Type B pancreatic cell (in vitro differentiated cells): Measurements from ENCODE around the gene PRDM16. TPM values are rescaled to one million over a fixed set of nuclear protein-coding genes. Genes with fewer than 3 reads are reported as not detected.

ENCODE experiments used
- DNase-seq: peaks from one replicate; pipeline ENCODE4 v3.0.0; 2021; ENCODE audit warnings: mixed read lengths; ENCODE audit not compliant: unreplicated experiment; ENCODE audit errors: extremely low spot score
- H3K27ac Mint-ChIP-seq: 2 replicates; pipeline ENCODE4 v1.8.0; 2021; ENCODE audit warnings: mild to moderate bottlenecking, mixed read lengths
- H3K27me3 Mint-ChIP-seq: 2 replicates; pipeline ENCODE4 v1.8.0; 2021; ENCODE audit warnings: mixed read lengths
- H3K36me3 Mint-ChIP-seq: 2 replicates; pipeline ENCODE4 v1.8.0; 2021; ENCODE audit warnings: mixed read lengths
- H3K4me1 Mint-ChIP-seq: one replicate; pipeline ENCODE4 v1.8.0; 2021; ENCODE audit warnings: mixed read lengths; ENCODE audit not compliant: unreplicated experiment
- H3K4me3 Mint-ChIP-seq: 2 replicates; pipeline ENCODE4 v1.8.0; 2021; ENCODE audit warnings: mild to moderate bottlenecking, mixed read lengths
- H3K9me3 Mint-ChIP-seq: 2 replicates; pipeline ENCODE4 v1.8.0; 2021; ENCODE audit warnings: mixed read lengths
- long read RNA-seq: library from polyadenylated mRNA; unstranded; transcript quantifications from one replicate; pipeline ENCODE4 v2.0.0, GENCODE V29; 2020
- total RNA-seq: library from RNA; stranded (reverse); gene quantifications from 2 replicates; pipeline ENCODE4 v1.2.1, GENCODE V29; 2021; ENCODE audit warnings: low replicate concordance
- TF ChIP-seq, protein P1 (sequence below): fragments of 200-600 bp; sonication (generic); conservative IDR thresholded peaks from 2 replicates; pipeline ENCODE4 v1.5.0; 2021; ENCODE audit warnings: antibody characterized with exemption, mild to moderate bottlenecking

The PRDM16 gene
- total RNA-seq = 10.3 and 23.6 TPM in 2 replicates
- long read RNA-seq, partial matches to known transcripts = 0 of 3 reads
- long read RNA-seq, other reads (novel, unspliced or antisense) = 3 of 3 reads

GRCh38 chr1:3068564-3069431 is at the start of gene PRDM16:
TSS of gene PRDM16 (plus strand) at chr1:3069203. CDS start at chr1:3069260, 57 bp downstream.
- H3K9me3 Mint-ChIP-seq = no peaks in the 10 kb centered on the region
- no peak within 1 kb of the TSS for H3K27ac Mint-ChIP-seq
- H3K4me3 Mint-ChIP-seq = peak within 1 kb of the TSS; percentile 97
- H3K27me3 Mint-ChIP-seq = peaks cover 57% of the 10 kb centered on the region
- TF ChIP-seq, protein P1, sequence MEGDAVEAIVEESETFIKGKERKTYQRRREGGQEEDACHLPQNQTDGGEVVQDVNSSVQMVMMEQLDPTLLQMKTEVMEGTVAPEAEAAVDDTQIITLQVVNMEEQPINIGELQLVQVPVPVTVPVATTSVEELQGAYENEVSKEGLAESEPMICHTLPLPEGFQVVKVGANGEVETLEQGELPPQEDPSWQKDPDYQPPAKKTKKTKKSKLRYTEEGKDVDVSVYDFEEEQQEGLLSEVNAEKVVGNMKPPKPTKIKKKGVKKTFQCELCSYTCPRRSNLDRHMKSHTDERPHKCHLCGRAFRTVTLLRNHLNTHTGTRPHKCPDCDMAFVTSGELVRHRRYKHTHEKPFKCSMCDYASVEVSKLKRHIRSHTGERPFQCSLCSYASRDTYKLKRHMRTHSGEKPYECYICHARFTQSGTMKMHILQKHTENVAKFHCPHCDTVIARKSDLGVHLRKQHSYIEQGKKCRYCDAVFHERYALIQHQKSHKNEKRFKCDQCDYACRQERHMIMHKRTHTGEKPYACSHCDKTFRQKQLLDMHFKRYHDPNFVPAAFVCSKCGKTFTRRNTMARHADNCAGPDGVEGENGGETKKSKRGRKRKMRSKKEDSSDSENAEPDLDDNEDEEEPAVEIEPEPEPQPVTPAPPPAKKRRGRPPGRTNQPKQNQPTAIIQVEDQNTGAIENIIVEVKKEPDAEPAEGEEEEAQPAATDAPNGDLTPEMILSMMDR = no peak
- no peaks in the 10 kb centered on the region for H3K36me3 Mint-ChIP-seq
- DNase-seq = no peak
- H3K4me1 Mint-ChIP-seq = no peaks in the 10 kb centered on the region

GRCh38 chr1:3019516-3020051 is 49.4 kb upstream of the PRDM16 start:
- H3K27me3 Mint-ChIP-seq = no peaks in the 10 kb centered on the region
- no peaks in the 10 kb centered on the region for H3K4me1 Mint-ChIP-seq
- TF ChIP-seq, protein P1 = no peak
- H3K9me3 Mint-ChIP-seq = no peaks in the 10 kb centered on the region
- peak; percentile 62 for DNase-seq
- no peak overlapping the region for H3K27ac Mint-ChIP-seq
- no peaks in the 10 kb centered on the region for H3K36me3 Mint-ChIP-seq
- no peak overlapping the region for H3K4me3 Mint-ChIP-seq

- Mint-ChIP-seq H3K4me1 (no peaks in the 10 kb centered on the region), H3K4me3 (no peak overlapping the region), H3K9me3 (no peaks in the 10 kb centered on the region), H3K27ac (no peak overlapping the region), H3K27me3 (no peaks in the 10 kb centered on the region), H3K36me3 (no peaks in the 10 kb centered on the region)
- no peak for DNase-seq
- TF ChIP-seq, protein P1 = no peak
Measured at GRCh38 chr1:3020263-3020909, 48.6 kb upstream of the PRDM16 start.

DNA sequence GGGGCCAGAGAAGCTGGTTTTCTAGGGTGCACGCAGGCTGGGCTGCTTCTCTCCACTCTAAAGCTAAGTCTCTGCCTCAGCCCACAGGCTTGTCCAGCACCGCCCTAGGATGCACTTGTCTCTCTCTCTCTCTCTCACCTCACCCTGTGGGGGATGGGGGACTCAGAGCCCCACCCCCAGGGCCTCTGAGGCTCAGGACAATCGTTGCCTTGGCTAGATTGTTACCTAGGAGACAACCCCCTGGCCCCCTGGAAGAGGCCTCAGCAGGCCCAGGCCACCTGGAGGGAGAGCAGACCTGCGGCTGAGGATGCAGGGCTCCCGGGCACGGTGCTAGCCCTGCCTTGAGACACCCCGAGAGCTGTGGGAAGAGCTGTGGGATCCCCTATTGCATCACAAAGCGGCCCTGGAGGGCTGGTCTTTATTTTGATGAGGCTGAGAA is 47.8 kb upstream of the PRDM16 start, which contains the start of gene ACTRT2:
TSS of gene ACTRT2 (plus strand) at position 235 of the 439 bp plus-strand sequence. CDS start 220 bp downstream, outside the sequence.
- DNase-seq = no peak
- Mint-ChIP-seq H3K4me3 (no peak within 1 kb of the TSS), H3K9me3 (no peaks in the 10 kb centered on the region), H3K36me3 (no peaks in the 10 kb centered on the region), H3K27me3 (no peaks in the 10 kb centered on the region), H3K4me1 (no peaks in the 10 kb centered on the region), H3K27ac (no peak within 1 kb of the TSS)
- TF ChIP-seq, protein P1 = no peak

DNA sequence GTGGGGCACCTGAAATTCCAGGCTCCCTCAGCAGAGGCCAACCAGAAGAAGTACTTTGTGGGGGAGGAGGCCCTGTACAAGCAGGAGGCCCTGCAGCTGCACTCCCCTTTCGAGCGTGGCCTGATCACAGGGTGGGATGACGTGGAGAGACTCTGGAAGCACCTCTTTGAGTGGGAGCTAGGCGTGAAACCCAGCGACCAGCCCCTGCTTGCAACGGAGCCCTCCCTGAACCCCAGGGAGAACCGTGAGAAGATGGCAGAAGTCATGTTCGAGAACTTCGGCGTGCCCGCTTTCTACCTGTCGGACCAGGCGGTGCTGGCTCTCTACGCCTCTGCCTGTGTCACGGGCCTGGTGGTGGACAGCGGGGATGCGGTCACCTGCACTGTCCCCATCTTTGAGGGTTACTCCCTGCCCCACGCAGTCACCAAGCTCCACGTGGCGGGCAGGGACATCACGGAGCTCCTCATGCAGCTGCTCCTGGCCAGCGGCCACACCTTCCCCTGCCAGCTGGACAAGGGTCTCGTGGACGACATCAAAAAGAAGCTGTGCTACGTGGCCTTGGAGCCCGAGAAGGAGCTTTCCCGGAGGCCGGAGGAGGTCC is 47.1 kb upstream of the PRDM16 start:
- no peaks in the 10 kb centered on the region for H3K36me3 Mint-ChIP-seq
- no peaks in the 10 kb centered on the region for H3K9me3 Mint-ChIP-seq
- H3K27ac Mint-ChIP-seq = no peak overlapping the region
- H3K27me3 Mint-ChIP-seq = no peaks in the 10 kb centered on the region
- no peak for DNase-seq
- no peak overlapping the region for H3K4me3 Mint-ChIP-seq
- TF ChIP-seq, protein P1 = no peak
- no peaks in the 10 kb centered on the region for H3K4me1 Mint-ChIP-seq
